A673 (cell line): ENCODE results near the gene SLC4A9. TPM values are rescaled to one million over a fixed set of nuclear protein-coding genes. Genes with fewer than 3 reads are reported as not detected.
A peak's percentile ranks its signal among the peaks of the same experiment; 100 is the strongest.

Experiments used
- BruUV-seq: library from RNA; stranded (reverse); fragments of 400-500 nt; replicated peaks from 2 replicates; lab custom pipeline; 2021; lab: Mats Ljungman, UMichigan
- CTCF ChIA-PET: fragments of 300-600 bp; sonication (Branson Sonifier 250); formaldehyde crosslinking; loops from one replicate; lab custom pipeline; 2022; ENCODE audit warnings: antibody characterized with exemption; lab: Charles Lee
- POLR2A ChIA-PET: fragments of 300-600 bp; sonication (Branson Sonifier 250); formaldehyde crosslinking; loops from one replicate; lab custom pipeline; 2022; ENCODE audit warnings: antibody characterized with exemption; ENCODE audit not compliant: low non-redundant PET; lab: Charles Lee
- DNase-seq: peaks from one replicate; pipeline ENCODE4 v3.0.0-alpha.2; 2015; ENCODE audit warnings: low spot score
- H3K27ac ChIP-seq: fragments of 200-600 bp; sonication (generic); 2 replicates; pipeline ENCODE4 v1.5.1; 2016; ENCODE audit warnings: mixed run types, low read depth, mild to moderate bottlenecking, mixed read lengths, antibody characterized with exemption, low read length; ENCODE audit not compliant: poor library complexity, severe bottlenecking
- H3K27me3 ChIP-seq: fragments of 200-600 bp; sonication (generic); replicated peaks from 2 replicates; pipeline ENCODE4 v1.6.1; 2017; ENCODE audit warnings: mixed run types, low read depth, mild to moderate bottlenecking, mixed read lengths, antibody characterized with exemption, low read length; ENCODE audit not compliant: insufficient read depth, poor library complexity
- H3K36me3 ChIP-seq: fragments of 200-600 bp; sonication (generic); 2 replicates; pipeline ENCODE4 v1.6.1; 2016; ENCODE audit warnings: mixed run types, mild to moderate bottlenecking, mixed read lengths, antibody characterized with exemption, low read length; ENCODE audit not compliant: insufficient read depth, poor library complexity, severe bottlenecking
- H3K4me1 ChIP-seq: fragments of 200-600 bp; sonication (generic); 2 replicates; pipeline ENCODE4 v1.6.1; 2017; ENCODE audit warnings: mixed run types, mild to moderate bottlenecking, mixed read lengths, antibody characterized with exemption, low read length; ENCODE audit not compliant: insufficient read depth, poor library complexity, severe bottlenecking
- H3K4me3 ChIP-seq: fragments of 200-600 bp; sonication (generic); 2 replicates; pipeline ENCODE4 v1.5.1; 2016; ENCODE audit warnings: low read depth, mixed run types, mild to moderate bottlenecking, mixed read lengths, low read length; ENCODE audit not compliant: poor library complexity, severe bottlenecking
- H3K9me3 ChIP-seq: fragments of 200-600 bp; sonication (generic); 2 replicates; pipeline ENCODE4 v1.6.1; 2016; ENCODE audit warnings: mixed run types, low read depth, mild to moderate bottlenecking, mixed read lengths, antibody characterized with exemption, low read length; ENCODE audit not compliant: poor library complexity, severe bottlenecking
- EZH2 ChIP-seq: fragments of 200-600 bp; sonication (generic); IDR thresholded peaks from 2 replicates; pipeline ENCODE4 v1.6.1; 2017; ENCODE audit warnings: borderline replicate concordance, low read depth, mild to moderate bottlenecking, mixed read lengths, antibody characterized with exemption, low read length; ENCODE audit not compliant: poor library complexity, severe bottlenecking
- intact Hi-C: fragments of 100-400 bp; cut with micrococcal nuclease; formaldehyde crosslinking; loops from one replicate; pipeline ENCODE4 v1.10.0; 2022; ENCODE audit not compliant: unreplicated experiment
- total RNA-seq: library from RNA; stranded (reverse); gene quantifications from 2 replicates; pipeline ENCODE4 v1.2.3, GENCODE V29; 2021
- TF ChIP-seq, protein P1 (sequence below): fragments of 300-800, 200-600 bp; sonication (generic); conservative IDR thresholded peaks from 2 replicates; pipeline ENCODE4 v1.5.1; 2017; ENCODE audit warnings: low read depth, mild to moderate bottlenecking, antibody characterized with exemption, low read length, moderate library complexity, mixed read lengths

SLC4A9 gene
- total RNA-seq, 1 experiment from 2014 or later: not detected

DNA sequence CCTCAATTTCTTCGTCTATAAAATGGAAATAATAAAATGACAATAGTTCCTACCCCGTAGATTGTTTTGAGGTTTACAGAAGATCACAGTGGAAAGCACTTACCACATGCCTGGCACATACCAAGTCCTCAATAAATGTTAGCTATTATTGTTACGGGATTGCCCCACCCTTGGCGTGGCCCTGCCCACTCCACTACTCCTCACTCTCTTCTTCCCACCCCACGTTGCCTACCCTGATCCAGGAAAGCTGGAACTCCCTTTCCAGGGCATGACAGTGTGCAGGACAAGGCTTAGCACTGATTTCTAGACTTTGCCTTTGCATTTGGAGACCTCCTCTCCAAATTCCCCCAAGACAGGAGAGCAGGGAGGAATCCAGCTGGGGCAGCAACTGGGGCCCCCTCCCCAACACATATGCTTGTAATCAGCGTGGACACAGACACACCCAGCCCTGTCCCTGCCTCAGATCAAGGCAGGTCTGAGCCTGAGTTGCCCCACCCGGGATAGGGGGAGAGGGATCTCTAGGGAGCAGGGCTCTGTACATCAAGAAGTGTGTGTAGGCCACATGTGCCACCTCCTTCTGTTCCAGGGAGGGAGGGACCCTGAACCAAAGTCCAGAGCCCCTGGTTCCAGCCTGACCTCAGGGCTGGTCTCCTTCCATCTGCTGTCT is 6.7 kb downstream of the SLC4A9 start:
- no peak for DNase-seq
- Histone ChIP-seq H3K27ac (no peak overlapping the region), H3K27me3 (no peaks in the 10 kb centered on the region), H3K4me1 (no peaks in the 10 kb centered on the region), H3K36me3 (no peaks in the 10 kb centered on the region), H3K4me3 (no peak overlapping the region), H3K9me3 (no peaks in the 10 kb centered on the region)
- intact Hi-C loops: no loop called here
- ChIA-PET CTCF (interaction anchor here (0.6 kb wide), 1 partner anchor 122 kb away, joined by 3 read pairs; no protein-coding TSS in a partner anchor), POLR2A (no interaction called here)
- no TSS peak for BruUV-seq
- TF ChIP-seq EZH2: no peak
- TF ChIP-seq, protein P1, sequence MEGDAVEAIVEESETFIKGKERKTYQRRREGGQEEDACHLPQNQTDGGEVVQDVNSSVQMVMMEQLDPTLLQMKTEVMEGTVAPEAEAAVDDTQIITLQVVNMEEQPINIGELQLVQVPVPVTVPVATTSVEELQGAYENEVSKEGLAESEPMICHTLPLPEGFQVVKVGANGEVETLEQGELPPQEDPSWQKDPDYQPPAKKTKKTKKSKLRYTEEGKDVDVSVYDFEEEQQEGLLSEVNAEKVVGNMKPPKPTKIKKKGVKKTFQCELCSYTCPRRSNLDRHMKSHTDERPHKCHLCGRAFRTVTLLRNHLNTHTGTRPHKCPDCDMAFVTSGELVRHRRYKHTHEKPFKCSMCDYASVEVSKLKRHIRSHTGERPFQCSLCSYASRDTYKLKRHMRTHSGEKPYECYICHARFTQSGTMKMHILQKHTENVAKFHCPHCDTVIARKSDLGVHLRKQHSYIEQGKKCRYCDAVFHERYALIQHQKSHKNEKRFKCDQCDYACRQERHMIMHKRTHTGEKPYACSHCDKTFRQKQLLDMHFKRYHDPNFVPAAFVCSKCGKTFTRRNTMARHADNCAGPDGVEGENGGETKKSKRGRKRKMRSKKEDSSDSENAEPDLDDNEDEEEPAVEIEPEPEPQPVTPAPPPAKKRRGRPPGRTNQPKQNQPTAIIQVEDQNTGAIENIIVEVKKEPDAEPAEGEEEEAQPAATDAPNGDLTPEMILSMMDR: no peak

DNA sequence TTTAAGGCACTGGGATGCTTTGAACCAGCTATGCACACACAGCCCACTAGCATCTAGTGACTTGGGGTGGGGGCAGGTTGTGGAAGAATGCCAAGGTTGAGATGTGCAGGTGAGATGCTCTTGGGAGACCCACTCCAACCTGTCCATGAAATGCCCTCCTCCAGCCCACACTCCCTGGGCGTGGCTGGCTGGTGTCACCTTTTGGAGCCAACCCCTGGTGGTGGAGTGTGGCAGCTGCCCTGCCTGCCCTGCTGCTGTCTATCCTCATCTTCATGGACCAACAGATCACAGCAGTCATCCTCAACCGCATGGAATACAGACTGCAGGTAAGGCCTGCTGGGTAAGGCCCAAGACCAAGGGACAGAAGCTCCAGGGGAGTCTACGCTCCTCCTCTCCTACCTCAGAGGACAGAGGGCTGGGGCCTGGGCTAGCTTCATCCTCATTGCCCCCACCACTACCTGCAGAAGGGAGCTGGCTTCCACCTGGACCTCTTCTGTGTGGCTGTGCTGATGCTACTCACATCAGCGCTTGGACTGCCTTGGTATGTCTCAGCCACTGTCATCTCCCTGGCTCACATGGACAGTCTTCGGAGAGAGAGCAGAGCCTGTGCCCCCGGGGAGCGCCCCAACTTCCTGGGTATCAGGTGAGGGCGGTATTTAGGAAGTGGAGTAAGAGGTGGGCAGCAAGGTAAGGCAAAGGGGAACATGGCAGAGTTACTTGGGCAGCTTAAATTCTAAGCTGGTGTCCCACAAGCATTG is 7.4 kb downstream of the SLC4A9 start:
- BruUV-seq: no TSS peak
- no peak for DNase-seq
- ChIA-PET CTCF (no interaction called here), POLR2A (no interaction called here)
- intact Hi-C loops: no loop called here
- no peak for TF ChIP-seq EZH2
- TF ChIP-seq, protein P1: 0 out of 2 replicates have a peak, but pooled peaks have one; percentile 11
- Histone ChIP-seq H3K4me1 (no peaks in the 10 kb centered on the region), H3K9me3 (no peaks in the 10 kb centered on the region), H3K27me3 (no peaks in the 10 kb centered on the region), H3K27ac (no peak overlapping the region), H3K36me3 (no peaks in the 10 kb centered on the region), H3K4me3 (no peak overlapping the region)

DNA sequence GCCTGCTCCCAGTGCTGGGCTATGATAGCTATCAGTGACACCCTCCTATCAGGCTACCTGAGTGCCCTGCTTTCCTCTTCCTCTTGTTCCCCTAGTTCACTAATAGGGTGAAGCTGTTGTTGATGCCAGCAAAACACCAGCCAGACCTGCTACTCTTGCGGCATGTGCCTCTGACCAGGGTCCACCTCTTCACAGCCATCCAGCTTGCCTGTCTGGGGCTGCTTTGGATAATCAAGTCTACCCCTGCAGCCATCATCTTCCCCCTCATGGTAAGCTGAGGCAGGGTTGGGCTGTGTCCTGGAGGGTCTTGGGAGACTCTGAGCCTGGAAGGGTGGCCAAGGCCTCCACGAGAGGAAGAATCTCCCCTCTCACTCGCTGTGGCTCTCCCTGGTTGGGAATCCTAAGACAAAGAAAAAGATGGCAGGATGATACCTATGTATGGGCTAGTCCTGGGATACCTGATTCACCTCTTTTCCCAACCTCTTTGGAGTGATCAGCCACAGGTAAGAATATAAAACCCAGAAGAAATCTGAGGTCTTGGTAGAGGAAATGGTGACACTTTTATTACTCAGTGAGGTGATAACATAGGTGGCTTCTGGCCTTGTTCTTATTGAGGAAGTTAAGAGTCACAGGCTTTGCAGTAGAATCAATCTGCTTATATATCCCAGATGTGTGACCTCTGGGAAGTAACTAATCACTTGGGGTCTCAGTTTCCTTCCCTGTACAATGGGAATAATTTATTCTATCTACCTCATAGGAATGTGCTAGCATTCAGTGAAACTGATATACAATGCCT is 11.6 kb downstream of the SLC4A9 start:
- H3K9me3 ChIP-seq: no peaks in the 10 kb centered on the region
- H3K4me1 ChIP-seq: peaks cover 3% of the 10 kb centered on the region
- ChIA-PET POLR2A (no interaction called here), CTCF (interaction anchor here (1.5 kb wide), 2 partner anchors 8 to 20 kb away, joined by 4 to 6 read pairs; no protein-coding TSS in a partner anchor)
- intact Hi-C loops: loop anchor here (5.0 kb wide), 1 partner anchor 266 kb away; the partner anchor contains the start of gene TMCO6
- H3K4me3 ChIP-seq: no peak overlapping the region
- no peak for DNase-seq
- H3K27ac ChIP-seq: no peak overlapping the region
- H3K36me3 ChIP-seq: no peaks in the 10 kb centered on the region
- no TSS peak for BruUV-seq
- TF ChIP-seq, protein P1: no peak
- TF ChIP-seq EZH2: no peak
- H3K27me3 ChIP-seq: no peaks in the 10 kb centered on the region
